Bronchial epithelial cell (primary cell): ENCODE results near the gene GRN. TPM values are rescaled to one million over a fixed set of nuclear protein-coding genes. Genes with fewer than 3 reads are reported as not detected.

ENCODE experiments used
- DNase-seq: peaks from one replicate; pipeline ENCODE4 v3.0.0-alpha.2; 2010; ENCODE audit warnings: low read depth
- FAIRE-seq: peaks from 2 replicates; lab custom pipeline; 2011; peaks lifted over from hg19 to GRCh38; lab: Jason Lieb, UNC
- H3K27me3 ChIP-seq: 2 replicates; pipeline ENCODE4 v1.5.1; 2011; ENCODE audit warnings: low read length; ENCODE audit not compliant: control insufficient read depth, insufficient read depth
- H3K36me3 ChIP-seq: 2 replicates; pipeline ENCODE4 v1.5.1; 2011; ENCODE audit warnings: low read length; ENCODE audit not compliant: control insufficient read depth, insufficient read depth
- H3K4me3 ChIP-seq: 2 replicates; pipeline ENCODE4 v1.5.1; 2011; ENCODE audit warnings: mild to moderate bottlenecking, low read depth, low read length, control low read depth
- total RNA-seq: library from RNA; depleted of rRNA; stranded (reverse); fragments of >200 nt; gene quantifications from 2 replicates; pipeline ENCODE4 v1.2.1, GENCODE V29; 2014
- TF ChIP-seq, protein P1 (sequence below): IDR thresholded peaks from 2 replicates; pipeline ENCODE4 v1.5.1; 2011; ENCODE audit warnings: mild to moderate bottlenecking, moderate library complexity, low read length, control low read depth, inconsistent platforms; ENCODE audit not compliant: insufficient read depth, severe bottlenecking

The GRN gene
- 200 and 513 TPM in 2 replicates for total RNA-seq

DNA sequence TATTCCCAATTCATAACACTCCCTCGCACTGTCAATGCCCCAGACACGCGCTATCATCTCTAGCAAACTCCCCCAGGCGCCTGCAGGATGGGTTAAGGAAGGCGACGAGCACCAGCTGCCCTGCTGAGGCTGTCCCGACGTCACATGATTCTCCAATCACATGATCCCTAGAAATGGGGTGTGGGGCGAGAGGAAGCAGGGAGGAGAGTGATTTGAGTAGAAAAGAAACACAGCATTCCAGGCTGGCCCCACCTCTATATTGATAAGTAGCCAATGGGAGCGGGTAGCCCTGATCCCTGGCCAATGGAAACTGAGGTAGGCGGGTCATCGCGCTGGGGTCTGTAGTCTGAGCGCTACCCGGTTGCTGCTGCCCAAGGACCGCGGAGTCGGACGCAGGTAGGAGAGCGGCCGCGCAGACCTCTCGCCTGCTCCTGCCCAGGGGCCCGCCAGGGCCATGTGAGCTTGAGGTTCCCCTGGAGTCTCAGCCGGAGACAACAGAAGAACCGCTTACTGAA is at the start of gene GRN:
GRN (plus strand) TSS at position 364 of the 515 bp plus-strand sequence. CDS start 3,863 bp downstream, outside the sequence.
- peak; percentile 28 for FAIRE-seq

DNA sequence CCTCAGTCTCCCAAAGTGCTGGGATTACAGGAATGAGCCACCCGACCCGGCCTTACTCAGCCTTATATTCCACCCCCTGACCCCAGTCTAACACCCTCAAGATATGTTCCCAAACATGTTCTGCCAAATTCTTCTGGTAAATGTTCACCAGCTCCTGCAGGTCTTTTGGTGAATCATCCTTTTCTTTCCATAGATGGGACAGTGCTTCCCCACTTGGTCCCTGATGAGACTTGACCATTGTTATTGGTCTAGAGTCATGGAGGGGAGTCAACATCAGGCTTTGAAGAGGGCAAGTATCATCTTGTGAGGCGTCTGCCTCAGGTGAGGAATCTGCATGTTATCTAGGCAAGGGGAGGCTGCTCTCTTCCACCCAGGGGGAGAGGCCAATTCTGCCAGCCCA is 47.1 kb upstream of the GRN start:
- Histone ChIP-seq H3K27me3 (no peaks in the 10 kb centered on the region), H3K36me3 (no peaks in the 10 kb centered on the region), H3K4me3 (no peak overlapping the region)
- FAIRE-seq (peak; percentile 95), DNase-seq (peak; percentile 87)
- TF ChIP-seq, protein P1, sequence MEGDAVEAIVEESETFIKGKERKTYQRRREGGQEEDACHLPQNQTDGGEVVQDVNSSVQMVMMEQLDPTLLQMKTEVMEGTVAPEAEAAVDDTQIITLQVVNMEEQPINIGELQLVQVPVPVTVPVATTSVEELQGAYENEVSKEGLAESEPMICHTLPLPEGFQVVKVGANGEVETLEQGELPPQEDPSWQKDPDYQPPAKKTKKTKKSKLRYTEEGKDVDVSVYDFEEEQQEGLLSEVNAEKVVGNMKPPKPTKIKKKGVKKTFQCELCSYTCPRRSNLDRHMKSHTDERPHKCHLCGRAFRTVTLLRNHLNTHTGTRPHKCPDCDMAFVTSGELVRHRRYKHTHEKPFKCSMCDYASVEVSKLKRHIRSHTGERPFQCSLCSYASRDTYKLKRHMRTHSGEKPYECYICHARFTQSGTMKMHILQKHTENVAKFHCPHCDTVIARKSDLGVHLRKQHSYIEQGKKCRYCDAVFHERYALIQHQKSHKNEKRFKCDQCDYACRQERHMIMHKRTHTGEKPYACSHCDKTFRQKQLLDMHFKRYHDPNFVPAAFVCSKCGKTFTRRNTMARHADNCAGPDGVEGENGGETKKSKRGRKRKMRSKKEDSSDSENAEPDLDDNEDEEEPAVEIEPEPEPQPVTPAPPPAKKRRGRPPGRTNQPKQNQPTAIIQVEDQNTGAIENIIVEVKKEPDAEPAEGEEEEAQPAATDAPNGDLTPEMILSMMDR = no peak

More for the DNA sequence above, at the start of gene GRN:
- peaks cover 8% of the 10 kb centered on the region for H3K36me3 ChIP-seq
- TF ChIP-seq, protein P1 = no peak
- H3K27me3 ChIP-seq = no peaks in the 10 kb centered on the region
- DNase-seq = peak; percentile 97
- H3K4me3 ChIP-seq = peak within 1 kb of the TSS; percentile 77

DNA sequence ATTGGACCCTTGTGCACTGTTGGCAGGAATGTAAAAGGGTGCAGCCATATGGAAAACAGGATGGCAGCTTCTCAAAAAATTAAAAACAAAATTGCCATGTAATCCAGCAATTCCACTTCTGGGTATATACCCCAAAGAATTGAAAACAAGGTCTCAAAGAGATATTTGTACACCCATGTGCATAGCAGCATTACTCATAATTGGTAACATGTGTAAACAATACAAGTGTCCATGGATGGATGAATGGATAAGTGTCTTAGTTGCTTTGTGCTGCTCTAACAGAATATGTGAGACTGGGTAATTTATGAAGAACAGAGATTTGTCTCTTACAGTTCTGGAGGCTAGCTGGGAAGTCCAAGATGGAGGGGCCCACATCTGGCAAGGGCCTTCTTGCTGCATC is 40.5 kb upstream of the GRN start:
- H3K4me3 ChIP-seq = no peak overlapping the region
- no peaks in the 10 kb centered on the region for H3K27me3 ChIP-seq
- no peaks in the 10 kb centered on the region for H3K36me3 ChIP-seq
- DNase-seq = no peak
- TF ChIP-seq, protein P1 = no peak
- FAIRE-seq = no peak

DNA sequence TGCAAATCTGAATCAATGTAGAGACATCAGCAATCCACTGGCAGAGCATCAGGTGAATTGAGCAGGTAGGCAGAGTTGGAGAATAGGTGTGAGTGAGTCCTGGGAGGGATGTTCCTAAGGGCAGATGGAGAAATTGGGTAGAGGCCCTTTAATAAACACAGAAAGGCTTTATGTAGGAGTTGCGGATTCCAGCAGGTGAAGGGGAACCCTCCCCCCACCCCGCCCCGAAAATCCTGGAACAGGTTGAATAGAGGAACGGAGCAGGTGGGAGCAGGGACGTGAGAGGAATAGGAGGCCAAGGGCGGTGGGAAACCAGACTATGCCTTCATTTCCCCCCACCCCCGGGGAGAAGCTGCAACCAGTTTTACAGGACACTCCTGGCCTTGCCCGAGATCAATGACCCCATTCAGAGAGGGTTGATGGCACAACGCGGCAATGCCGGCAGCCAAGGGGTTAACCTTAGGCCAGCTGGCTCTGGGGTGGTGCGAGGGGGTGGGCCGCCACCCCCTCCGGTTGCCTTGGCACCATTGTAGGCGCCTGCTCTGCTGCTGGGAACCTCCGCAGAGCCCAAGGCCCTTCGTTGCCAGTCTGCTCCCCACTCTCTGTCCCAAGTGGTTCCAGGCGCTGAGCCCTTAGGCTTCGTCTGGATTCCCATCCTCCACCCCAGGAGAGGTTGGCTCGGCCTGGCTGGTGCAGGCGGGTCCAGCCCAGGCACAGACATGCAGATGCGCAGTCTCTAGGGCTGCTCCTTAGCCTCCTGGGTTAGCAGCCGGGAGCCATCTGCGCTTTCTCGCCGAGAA is 37.5 kb upstream of the GRN start:
- no peak for FAIRE-seq
- H3K36me3 ChIP-seq = no peaks in the 10 kb centered on the region
- DNase-seq = peak; percentile 61
- TF ChIP-seq, protein P1 = no peak
- peak overlapping the region; percentile 47 for H3K4me3 ChIP-seq
- H3K27me3 ChIP-seq = no peaks in the 10 kb centered on the region

DNA sequence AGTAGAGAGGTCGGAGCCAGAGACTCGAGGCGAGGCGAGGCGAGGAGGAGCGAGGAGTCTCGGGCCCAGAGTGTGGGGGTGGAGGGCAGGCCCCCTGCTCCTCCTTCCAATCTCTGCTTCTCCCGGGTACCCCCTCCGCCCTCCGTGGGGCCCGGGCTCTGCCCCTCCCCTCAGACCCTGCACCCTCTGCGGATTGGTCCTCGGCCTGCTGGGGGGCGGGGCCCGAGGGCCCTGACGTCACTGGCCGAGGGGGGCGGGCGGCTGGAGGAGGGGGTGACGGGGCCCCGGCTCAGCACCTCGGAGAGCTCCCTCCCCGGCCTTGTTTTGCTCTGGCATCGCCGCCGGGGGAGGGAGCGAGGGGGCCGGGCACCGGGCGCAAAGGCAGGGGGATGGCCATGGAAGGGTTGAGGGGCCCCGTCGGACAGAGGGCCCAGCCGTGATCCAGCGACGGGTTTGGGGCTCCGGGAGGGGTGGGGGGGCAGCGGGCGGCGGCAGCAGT is 36.7 kb upstream of the GRN start, which contains the start of gene RUNDC3A:
RUNDC3A (plus strand) TSS at position 282 of the 499 bp plus-strand sequence. CDS start 232 bp downstream, outside the sequence.
- TF ChIP-seq, protein P1 = no peak
- Histone ChIP-seq H3K36me3 (no peaks in the 10 kb centered on the region), H3K4me3 (peak within 1 kb of the TSS; percentile 47), H3K27me3 (no peaks in the 10 kb centered on the region)
- FAIRE-seq (no peak), DNase-seq (peak; percentile 52)
